Measurements from ENCODE around the gene MRPL48.
"Not testable (repeated sequence)": the region's sequence is repeated elsewhere in the genome, so short reads cannot be mapped to it uniquely, and the experiment has no call there.

Gene MRPL48

DNA sequence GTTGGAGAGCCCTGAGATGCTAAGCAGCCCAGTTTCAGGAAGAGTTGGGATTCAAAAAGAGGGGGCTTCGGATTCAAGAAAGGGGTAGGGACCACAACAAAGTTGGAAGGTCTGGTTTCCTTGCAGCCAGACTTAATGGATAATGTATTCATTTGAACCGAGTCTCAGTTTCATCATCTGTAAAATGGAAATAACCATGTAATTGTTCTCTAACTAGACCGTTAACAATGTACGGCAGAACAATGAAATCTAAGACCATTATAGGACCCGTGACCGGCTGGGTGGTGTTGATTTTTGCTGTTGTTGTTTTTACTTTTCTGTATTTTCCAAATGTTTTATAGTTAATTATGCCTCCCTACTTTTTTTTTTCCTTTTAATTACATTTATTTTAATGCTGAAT is 6.4 kb upstream of the MRPL48 start:
- no peak for DNase-seq

DNA sequence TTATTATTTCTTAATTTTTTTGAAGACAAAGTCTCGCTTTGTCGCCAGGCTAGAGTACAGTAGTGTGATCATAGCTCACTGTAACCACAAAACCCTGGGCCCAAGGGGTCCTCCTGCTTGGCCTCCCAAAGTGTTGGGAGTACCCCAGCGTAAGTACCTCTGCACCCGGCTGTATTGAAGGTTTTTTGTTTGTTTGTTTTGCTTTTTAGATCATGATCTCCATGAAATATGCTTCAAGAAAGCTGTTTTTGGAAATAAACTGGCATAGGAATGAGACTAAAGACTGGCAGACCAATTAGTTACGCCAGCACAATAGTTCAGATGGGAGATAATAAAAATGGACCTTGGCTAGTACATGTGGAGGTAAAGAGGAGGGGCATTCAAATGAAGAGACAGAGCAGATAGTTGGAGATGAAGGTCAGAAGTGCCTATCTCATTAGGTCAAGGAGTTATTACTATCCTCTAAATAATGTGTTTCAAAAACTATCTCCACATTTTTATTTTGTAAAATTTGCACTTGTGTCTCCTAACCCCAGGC is 4.1 kb upstream of the MRPL48 start:
- DNase-seq, result no peak

DNA sequence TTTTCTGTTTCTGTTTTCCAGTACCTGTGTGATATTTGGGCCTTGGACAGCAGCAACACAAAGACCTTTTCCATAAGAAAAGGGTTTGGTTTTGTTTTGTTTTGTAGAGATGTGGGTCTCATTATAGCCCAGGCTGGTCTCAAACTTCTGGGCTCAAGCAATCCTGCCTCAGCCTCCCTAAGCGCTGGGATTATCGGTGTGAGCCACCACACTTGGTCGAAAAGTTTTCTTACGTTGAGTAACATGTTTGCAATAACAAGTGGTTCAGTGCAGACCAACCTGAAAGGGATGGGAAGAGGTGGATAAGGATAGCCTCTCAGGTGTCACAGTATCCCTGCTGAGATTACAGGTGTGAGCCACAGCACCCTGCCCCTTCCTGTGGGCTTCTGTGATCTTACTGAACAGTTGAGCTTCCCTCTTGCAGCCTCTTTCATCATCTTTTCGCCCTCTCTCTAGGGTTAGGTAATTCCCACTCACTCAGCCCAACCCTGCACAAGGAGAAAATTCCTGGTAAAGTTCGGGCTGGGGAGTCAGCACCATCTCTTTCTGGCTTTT is 3.5 kb upstream of the MRPL48 start:
- no peak for DNase-seq

DNA sequence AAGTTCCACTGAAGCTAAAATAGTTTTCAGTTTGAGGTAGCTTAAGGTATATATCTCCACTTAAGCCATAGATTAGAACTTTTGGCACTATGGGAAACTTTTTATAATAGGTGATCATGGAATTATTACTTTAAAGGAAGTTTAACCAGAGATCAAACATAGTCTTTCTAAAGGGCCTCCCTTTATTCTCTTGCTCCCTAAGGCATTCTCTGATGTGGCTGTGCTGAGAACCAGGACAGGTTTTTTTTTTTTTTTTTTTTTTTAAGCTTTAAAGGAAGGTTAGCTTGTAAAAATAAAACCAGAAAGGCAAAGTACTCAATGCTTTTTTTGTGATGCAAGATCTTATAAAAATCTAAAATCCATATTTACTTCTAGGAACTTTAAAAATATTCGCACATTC is 2.9 kb upstream of the MRPL48 start:
- no peak for DNase-seq

DNA sequence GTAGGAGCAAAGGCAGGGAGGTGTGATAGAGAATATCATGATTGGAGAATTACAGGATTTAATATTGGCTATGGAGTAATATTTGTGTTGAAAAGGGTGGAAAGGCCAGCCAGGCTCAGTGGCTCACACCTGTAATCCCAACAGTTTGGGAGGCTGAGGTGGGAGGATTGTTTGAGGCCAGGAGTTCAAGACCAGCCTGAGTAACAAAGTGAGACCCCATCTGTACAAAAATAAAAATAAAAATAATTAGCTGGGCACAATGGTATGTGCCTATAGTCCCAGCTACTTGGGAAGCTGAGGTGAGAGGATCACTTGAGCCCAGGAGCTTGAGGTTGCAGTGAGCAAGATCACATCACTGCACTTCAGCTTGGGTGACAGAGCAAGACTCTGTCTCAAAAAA is 2.2 kb upstream of the MRPL48 start:
- not testable (repeated sequence) for DNase-seq

DNA sequence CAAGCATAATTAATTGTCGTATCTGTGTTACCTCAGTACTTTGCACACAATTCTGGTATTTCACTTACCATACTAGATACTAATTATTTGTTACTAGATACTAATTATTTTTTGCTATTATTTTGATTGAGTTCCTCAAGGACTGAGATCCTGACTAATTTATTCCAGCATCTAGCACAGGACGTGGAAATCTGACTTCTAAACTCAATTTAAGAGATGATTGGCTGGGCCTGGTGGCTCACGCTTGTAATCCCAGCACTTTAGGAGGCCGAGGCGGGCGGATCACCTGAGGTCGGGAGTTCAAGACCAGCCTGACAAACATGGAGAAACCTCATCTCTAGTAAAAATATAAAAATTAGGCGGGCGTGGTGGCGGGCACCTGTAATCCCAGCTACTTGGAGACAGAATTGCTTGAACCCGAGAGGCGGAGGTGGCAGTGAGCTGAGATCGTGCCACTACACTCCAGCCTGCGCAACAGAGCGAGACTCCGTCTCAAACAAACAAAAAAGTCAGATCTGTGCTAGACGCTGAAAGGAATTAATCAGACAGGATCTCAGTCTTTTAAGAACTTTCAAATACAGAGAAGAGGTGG is 527 bp upstream of the MRPL48 start:
- DNase-seq, result no peak

DNA sequence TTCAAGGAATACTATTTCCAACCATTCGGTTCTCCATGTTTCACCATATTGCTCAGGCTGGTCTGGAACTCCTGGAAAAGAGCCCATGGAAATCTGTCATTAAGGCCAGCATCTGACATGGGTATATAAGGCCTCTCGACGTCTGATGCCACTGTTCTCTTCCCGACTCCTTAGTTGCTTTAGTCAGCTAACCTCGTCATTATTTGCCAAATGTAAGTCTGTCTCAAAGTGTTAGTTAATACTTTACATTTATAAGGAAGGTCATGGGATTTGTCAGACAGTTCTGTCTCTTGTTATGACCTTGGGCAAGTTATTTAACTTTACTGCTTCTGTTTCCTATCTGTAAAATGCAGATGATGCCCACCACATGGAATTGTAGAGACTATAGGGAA is 1.6 kb downstream of the MRPL48 start:
- no peak for DNase-seq

DNA sequence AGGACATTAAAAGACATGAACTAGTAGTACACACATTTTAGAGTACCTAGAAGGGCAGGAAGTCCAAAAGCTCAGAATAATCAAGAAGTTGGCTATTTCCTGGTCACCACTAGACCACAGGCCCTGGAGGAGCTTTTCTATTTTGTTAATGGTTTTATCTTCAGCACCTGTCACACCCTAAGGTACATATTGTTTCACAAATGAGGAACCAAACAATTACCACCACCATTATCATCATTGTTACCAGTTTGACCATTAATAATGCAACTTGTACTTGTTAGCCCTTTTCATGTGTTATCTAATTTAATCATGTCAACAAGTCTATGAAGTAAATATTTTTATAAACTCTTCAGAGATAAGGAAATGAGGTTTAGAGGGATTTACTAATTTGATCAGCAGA is 4.9 kb downstream of the MRPL48 start:
- no peak for DNase-seq

DNA sequence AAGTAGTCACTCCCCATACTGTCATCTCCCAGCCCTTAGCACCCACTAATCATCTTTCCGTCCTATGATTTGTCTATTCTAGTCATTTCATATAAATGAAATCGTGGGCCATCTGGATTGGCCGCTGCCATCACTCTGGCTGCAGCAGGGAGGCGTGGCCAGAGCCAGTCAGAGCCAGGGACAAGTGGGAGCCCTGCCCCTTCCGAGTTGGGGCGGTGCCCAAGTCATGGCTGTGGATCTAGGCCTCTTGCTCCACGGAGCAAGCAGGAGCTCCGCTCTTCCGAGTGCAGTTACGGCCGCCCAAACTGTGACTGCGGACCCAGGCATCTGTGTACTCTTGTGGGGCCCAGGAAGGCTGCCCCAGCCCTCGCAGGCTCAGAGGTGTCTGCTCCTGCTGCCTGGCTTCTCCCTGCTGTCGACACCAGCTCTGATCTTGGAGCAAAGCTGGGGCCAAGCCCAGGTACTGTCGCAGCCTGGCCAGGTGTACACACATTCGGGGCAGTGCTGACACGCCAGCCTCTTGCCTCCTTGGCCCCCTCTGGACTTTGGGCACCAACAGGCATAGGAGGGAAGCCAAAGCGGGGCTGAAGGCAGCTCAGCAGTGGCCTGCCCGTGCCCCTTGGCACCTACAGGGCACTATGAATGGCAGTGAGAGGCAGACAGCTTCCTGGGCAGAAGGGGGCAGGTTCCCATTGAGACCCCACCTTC is 8.4 kb downstream of the MRPL48 start:
- DNase-seq, result no peak

DNA sequence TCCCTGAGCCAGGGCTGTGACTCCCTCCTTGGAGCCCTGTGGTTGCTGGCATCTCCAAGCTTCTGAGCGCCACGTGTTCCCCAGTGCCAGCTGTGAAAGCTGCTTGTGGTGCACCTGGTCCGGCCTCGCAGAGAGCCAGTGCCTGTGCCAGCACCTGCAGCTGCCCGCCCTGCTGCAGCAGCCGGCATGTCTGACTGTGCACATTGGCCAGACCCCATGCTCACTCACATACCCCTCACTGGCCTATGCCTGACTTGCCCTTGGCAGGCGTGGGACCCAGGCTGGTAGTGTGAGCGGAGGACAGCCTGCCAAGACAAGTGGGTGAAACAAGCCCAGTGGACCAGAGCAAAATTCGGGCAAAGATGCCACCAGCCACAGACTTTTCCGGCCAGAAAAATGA is 9.8 kb downstream of the MRPL48 start:
- no peak for DNase-seq

DNA sequence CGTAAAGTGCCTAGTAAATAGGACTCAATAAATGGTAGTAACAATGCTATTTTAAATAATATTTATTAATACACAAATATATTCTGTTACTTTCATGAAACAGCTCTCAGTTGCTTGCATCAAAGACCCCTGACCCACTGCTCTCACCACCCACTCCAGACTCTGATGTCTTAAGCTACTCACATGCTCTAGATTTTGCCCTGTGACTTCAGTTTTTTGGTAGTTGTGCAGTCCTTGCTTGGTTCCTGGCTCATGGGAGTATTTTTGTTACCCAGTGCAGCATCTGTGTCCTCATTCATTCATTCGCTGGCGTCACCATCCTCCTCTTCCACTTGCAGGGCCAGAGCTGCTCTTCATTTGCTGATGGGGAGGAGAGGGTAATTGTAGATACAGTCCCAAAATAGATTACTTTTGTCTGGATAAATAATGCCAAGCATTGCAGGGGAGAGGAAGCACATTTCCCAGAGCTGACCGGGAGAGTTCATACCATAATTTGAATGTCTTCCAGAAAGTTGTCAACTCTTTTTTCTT is 12.7 kb downstream of the MRPL48 start:
- DNase-seq, result no peak

DNA sequence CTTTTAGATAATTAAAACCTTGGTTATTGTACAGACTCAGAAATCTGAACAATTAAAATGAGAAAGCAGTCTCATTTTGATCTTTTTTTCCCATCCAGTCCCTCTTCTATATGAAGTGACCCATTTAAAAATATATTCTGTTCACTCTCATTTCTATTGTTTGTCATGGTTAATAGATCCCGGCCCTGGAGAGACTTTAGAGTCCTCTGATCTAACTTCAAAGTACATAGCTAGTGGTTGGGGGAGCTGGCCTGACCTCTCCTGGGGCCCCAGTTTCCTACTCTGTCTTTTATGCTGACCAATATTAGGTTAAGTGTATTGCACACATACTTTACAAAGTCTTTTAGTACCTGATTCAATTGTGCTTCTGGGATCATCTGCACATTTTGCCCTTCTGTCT is 13.5 kb downstream of the MRPL48 start:
- no peak for DNase-seq

DNA sequence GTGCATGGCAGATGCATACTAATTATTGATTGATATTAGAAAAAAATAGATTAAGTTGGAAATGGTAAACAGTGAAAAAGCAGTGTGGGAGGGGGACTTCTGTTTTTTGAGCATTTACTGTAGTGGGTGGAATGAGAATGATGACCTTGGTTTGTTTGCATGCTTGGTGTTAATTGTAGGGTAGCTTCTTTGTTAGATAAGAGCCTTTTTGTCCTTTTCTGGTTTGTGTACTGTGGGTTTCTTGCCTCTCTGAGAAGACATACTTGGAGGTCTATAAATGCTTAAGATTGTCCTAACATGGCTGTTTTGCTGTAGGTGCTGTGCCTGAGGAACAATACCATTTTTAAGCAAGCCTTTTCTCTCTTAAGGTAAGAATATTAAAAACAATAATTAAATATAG is 17.0 kb downstream of the MRPL48 start:
- no peak for DNase-seq

DNA sequence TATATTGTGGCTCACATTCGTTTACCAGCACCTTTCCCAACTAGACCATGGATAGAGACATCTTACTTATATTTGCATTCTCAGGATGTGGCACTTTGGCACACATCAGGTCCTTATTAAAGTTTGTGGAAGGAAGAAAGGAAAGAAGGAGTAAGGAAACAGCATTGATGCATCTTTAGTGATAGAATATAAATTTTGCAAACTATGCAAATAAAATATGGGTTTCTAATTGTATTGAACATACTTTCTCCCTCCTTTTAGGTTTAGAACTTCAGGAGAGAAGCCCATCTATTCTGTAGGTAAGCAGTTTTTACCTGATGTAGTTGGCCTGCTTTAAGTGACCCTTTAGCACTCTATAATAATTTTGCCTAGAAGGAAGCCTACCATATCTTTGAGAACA is 20.4 kb downstream of the MRPL48 start:
- no peak for DNase-seq

DNA sequence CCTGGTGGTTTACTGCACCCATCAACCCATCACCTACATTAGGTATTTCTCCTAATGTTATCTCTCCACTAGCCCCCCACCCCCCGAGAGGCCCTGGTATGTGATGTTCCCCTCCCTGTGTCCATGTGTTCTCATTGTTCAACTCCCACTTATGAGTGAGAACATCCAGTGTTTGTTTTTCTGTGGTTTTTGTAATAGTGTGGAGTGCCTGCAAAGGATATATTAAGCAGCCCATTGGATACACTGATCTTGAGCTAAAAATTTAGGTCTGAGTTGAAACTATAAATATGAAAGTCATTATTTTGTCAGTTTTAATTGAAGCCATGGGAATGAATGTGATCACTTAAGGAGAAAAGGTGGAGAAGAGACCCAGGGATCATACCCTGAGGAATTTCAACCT is 23.0 kb downstream of the MRPL48 start:
- DNase-seq, result no peak

DNA sequence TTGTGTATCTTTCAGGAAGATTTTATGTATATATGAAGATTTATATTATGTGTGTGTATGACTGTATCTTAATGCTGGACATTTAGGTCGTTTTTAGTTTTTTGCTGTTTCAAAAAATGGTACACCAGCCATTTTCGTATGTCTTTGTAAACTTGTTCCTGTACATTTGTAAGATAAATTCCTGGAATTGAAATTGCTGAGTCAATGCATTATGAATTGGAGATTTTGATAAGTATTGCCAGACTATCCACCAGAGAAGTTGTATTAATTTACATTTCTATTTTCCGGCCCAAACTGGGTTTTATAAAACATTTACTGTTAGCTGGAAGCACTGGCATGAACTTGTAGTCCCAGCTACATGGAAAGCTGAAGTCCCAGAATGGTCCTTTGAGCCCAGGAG is 24.6 kb downstream of the MRPL48 start:
- no peak for DNase-seq

DNA sequence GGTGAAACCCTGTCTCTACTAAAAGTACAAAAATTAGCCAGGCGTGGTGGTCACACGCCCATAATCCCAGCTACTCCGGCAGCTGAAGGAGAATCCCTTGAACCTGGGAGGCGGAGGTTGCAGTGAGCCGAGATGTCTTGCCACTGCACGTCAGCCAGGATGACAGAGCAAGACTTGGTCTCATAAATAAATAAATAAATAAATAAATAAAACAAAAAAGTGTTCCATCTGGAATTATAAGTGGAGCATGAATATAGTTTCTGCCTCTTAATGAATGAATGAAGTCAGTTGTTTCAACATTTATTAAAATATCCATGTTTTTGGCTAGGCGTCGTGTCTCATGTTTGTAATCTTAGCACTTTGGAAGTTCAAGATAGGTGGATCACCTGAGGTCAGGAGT is 27.1 kb downstream of the MRPL48 start:
- DNase-seq, result no peak

DNA sequence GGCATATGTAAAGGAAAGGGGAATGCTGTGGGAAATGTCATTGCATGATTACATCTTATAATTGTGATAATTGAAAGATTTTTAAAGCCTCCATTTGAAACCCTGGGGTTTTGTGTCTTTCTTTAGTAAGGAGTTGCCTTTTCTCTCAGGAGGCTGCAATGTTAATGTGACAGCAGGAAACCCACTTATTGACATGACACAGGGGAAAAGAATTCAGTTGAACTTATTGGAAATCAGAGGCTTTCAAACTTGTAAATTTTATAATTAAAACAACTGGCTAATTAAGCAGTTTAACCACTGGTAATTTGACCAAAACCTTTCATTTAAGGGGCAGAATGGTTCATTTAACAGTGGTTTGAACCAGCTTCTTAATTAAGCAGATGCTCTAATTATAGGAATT is 31.2 kb downstream of the MRPL48 start:
- DNase-seq, result no peak

DNA sequence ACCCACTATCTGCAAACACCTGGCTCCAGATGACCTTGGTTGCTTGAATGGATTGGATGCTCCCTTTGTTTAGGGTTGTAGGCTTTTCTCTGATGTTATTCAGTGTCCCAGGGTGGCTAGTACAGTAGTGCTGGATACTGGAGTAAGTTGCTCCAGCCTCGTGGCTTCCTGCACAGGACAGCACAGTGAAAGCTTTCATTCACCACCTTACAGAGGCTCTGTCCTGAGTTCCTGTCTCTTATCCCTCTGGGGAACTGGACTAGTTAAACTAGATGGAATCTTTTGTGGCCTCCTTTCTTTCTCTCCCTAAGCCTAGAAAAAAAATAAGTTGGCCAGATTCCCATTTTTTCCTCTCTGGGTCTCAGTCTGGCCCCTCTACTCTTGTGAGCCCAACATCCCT is 42.6 kb downstream of the MRPL48 start:
- no peak for DNase-seq

DNA sequence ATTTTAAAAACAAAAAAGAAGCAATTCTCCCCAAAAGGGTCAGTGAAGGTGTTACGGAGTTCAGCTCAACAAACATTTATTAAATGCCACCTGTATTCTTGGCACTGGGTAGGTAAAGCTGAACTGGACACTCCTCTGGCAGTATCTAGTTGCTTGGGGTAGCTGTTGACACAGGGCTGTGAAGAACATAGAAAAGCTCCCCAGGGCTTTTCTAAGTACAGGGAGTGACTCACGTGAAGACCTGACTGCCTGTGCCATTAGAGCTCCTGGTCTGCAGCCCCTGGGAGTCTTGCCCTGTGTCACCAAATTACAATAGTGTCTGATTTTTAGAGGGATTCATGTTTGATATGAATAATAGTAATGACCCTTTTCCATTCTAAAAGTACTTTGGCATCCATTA is 45.4 kb downstream of the MRPL48 start:
- no peak for DNase-seq

DNA sequence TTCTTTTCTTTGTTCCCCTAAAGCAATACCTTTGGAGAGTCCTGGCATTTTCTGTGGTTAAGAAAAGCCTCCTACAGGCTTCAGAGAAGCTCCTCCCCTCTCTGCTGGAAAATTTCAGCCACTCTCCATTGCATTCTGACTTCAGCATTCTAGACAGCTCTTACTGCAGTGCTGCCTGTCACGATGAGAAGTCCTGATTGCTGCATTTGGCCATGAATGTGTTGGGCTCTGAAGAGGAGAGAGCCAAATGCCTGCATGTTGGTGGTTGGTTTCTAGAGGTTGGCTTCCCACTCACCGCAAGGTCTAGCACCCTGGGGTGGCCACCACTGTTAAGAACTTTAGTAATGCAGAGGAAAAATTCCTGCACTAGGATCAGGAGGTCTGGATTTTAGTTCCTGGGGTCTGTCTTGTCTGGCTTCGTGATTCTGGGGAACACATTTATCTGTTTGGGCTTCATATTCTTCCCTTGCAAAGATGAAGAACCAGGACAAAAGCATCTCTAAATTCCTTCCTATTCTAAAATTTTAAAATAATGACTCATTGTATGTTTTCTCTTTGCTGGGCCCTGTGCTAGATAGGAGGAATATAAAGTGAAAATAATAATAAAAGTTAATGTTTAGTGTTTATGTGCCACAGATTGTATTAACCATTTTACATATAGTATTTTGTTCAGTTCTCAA is 50.9 kb downstream of the MRPL48 start:
- DNase-seq, result no peak

DNA sequence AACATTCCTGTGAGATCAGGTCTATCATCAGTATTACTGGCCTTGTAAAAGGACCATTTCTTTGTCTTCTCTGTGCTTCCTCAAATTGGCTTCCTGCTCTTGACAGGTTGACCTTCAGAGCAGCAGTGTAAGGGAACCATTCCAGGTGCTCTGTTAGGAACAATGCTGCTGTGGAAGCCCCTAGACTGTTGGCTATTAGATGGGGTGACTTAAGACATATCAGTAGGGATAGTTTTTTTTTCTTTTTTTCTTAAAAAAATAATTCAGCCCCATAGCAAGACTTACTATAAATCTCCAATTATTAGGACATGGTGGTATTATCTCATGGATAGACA is 51.4 kb downstream of the MRPL48 start:
- no peak for DNase-seq

DNA sequence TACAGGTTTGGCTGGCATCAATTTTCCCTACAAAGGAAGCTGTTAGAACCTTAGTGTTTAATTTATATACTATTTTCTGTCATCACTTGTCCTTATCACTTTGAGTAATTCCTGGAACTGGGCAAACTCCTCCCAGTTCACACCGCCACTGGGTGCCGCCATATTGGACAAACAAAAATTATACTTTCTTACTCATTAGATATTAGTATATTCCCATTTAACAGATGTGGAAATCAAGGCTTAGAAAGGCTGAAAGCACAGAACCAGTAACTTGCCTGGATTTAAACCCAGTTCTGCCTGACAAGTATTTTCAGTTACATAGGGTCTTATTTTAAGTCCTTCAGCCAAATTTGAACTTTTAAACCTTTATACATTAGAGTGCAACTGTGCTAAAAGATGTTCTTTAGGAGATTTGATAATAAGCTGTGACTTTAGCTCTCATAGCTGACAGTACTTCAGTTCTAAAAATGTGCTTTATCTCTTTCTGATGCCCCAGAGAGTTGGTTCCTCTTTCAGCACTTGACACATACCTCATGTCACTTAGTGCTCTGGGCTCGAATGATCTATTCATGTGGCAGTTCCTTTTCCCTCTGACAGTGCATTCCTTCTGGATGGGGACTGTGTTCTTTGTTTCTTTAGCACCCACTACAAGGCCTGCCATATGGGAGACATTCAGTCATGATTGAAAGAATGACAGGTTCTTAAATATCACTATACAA is 63.5 kb downstream of the MRPL48 start:
- no peak for DNase-seq
